Mesothelial cell of epicardium (in vitro differentiated cells): ENCODE data around the gene SDCCAG8. TPM values are rescaled to one million over a fixed set of nuclear protein-coding genes. Genes with fewer than 3 reads are reported as not detected.

Experiments used
- DNase-seq, 2 experiments: peaks; one replicate each; pipeline ENCODE4 v3.0.0; 2021; ENCODE audit warnings: low spot score in 2 of 2; ENCODE audit not compliant: unreplicated experiment in 2 of 2
- H3K27ac Mint-ChIP-seq: 2 replicates; pipeline ENCODE4 v1.8.0; 2021; ENCODE audit warnings: mixed read lengths
- H3K27me3 Mint-ChIP-seq: 2 replicates; pipeline ENCODE4 v1.8.0; 2021; ENCODE audit warnings: low read depth, mixed read lengths
- H3K36me3 Mint-ChIP-seq: 2 replicates; pipeline ENCODE4 v1.8.0; 2021; ENCODE audit warnings: mixed read lengths
- H3K4me1 Mint-ChIP-seq: 2 replicates; pipeline ENCODE4 v1.8.0; 2021; ENCODE audit warnings: mixed read lengths
- H3K4me3 Mint-ChIP-seq: 2 replicates; pipeline ENCODE4 v1.8.0; 2021; ENCODE audit warnings: mild to moderate bottlenecking, moderate library complexity, mixed read lengths
- H3K9me3 Mint-ChIP-seq: 2 replicates; pipeline ENCODE4 v1.8.0; 2021; ENCODE audit warnings: mixed read lengths
- CTCF ChIP-seq: fragments of 200-600 bp; sonication (generic); IDR thresholded peaks from one replicate; pipeline ENCODE4 v1.5.0; 2021; ENCODE audit warnings: antibody characterized with exemption; ENCODE audit not compliant: unreplicated experiment
- total RNA-seq: library from RNA; stranded (reverse); gene quantifications from 3 replicates; pipeline ENCODE4 v1.2.1, GENCODE V29; 2021

Gene SDCCAG8
- total RNA-seq, 1 donor from 2014 or later: 37.3 TPM

DNA sequence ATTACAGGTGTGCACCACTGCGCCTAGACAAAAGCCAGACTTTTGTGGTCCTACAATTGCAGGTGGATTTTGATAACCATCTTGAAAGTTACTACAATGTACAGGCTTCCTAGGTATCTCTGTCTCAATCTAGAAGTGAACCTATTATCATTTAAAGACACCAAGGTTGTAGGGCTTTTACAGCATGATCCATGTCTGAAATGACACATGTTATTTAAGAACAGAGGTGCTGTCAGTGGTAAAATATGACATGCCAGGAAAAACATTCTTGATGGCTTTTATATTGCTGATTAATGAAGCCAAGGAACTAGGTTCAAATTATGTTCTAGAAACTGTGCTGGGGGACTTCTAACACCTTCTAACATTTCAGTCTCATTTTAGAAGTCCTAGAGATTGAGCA lies 253.1 kb downstream of the SDCCAG8 start:
- Mint-ChIP-seq H3K36me3 (peaks cover 39% of the 10 kb centered on the region), H3K27ac (no peak overlapping the region), H3K9me3 (no peaks in the 10 kb centered on the region), H3K4me1 (no peaks in the 10 kb centered on the region), H3K4me3 (no peak overlapping the region), H3K27me3 (no peaks in the 10 kb centered on the region)
- DNase-seq: no peak
- TF ChIP-seq CTCF: no peak

- DNase-seq: no peak
- no peak overlapping the region for H3K27ac Mint-ChIP-seq
- H3K4me1 Mint-ChIP-seq: peaks cover 4% of the 10 kb centered on the region
- no peak overlapping the region for H3K4me3 Mint-ChIP-seq
- H3K36me3 Mint-ChIP-seq: peaks cover 35% of the 10 kb centered on the region
- peaks cover 1% of the 10 kb centered on the region for H3K9me3 Mint-ChIP-seq
- TF ChIP-seq CTCF: no peak
- H3K27me3 Mint-ChIP-seq: no peaks in the 10 kb centered on the region
Measured at GRCh38 chr1:243510928-243511327, 255.1 kb downstream of the SDCCAG8 start.

GRCh38 chr1:243513726-243514491 lies 258.1 kb downstream of the SDCCAG8 start:
- peaks cover 44% of the 10 kb centered on the region for H3K36me3 Mint-ChIP-seq
- no peak overlapping the region for H3K4me3 Mint-ChIP-seq
- no peaks in the 10 kb centered on the region for H3K27me3 Mint-ChIP-seq
- peaks cover 4% of the 10 kb centered on the region for H3K4me1 Mint-ChIP-seq
- no peak for DNase-seq
- H3K27ac Mint-ChIP-seq: peak overlapping the region; percentile 8
- peaks cover 22% of the 10 kb centered on the region for H3K9me3 Mint-ChIP-seq
- TF ChIP-seq CTCF: no peak

DNA sequence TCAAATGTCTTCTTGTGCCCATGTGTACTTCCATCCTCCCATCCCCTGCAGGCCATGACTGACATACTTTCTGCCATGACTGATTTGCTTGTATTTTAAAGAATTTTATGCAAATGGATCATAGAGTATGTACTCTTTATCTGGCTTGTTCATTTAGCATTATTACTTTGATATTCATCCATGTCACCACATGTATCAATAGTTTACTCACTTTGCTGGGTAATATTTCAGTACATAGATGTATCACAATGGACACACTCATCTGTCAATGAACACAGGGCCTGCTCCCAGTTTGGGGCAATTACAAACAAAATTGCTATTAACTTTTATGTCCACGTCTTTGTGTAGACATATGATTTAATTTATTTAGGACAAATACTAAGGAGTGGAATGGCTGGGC lies 259.1 kb downstream of the SDCCAG8 start:
- Mint-ChIP-seq H3K4me1 (peaks cover 4% of the 10 kb centered on the region), H3K27me3 (no peaks in the 10 kb centered on the region), H3K36me3 (peaks cover 48% of the 10 kb centered on the region), H3K27ac (no peak overlapping the region), H3K9me3 (peaks cover 26% of the 10 kb centered on the region), H3K4me3 (no peak overlapping the region)
- no peak for DNase-seq
- no peak for TF ChIP-seq CTCF

DNA sequence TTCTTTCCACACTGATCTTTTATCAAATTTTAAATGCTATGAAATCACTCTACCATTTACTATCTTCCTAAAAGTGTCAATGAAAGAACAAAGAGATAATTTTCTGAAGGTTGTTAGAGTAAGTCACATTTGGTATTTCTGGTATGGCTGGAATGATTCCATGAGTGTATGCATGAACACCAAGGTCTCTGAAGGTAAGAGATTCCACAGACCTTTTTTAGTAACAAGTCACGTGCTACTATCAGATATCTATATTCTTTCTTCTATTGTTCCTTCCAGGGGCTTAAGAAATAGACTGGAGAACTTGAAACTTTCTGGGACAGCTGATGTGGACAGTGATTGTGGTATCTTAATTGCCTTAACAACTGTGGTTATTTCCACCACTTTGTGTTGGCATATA lies 265.0 kb downstream of the SDCCAG8 start:
- peaks cover 31% of the 10 kb centered on the region for H3K36me3 Mint-ChIP-seq
- DNase-seq: no peak
- H3K4me3 Mint-ChIP-seq: no peak overlapping the region
- no peak for TF ChIP-seq CTCF
- no peaks in the 10 kb centered on the region for H3K27me3 Mint-ChIP-seq
- peaks cover 29% of the 10 kb centered on the region for H3K9me3 Mint-ChIP-seq
- H3K4me1 Mint-ChIP-seq: peaks cover 19% of the 10 kb centered on the region
- H3K27ac Mint-ChIP-seq: peak overlapping the region; percentile 25
